Measurements from ENCODE around the gene CLTB.
A peak's percentile ranks its signal among the peaks of the same experiment; 100 is the strongest.

The CLTB gene, protein sequence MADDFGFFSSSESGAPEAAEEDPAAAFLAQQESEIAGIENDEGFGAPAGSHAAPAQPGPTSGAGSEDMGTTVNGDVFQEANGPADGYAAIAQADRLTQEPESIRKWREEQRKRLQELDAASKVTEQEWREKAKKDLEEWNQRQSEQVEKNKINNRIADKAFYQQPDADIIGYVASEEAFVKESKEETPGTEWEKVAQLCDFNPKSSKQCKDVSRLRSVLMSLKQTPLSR

DNA sequence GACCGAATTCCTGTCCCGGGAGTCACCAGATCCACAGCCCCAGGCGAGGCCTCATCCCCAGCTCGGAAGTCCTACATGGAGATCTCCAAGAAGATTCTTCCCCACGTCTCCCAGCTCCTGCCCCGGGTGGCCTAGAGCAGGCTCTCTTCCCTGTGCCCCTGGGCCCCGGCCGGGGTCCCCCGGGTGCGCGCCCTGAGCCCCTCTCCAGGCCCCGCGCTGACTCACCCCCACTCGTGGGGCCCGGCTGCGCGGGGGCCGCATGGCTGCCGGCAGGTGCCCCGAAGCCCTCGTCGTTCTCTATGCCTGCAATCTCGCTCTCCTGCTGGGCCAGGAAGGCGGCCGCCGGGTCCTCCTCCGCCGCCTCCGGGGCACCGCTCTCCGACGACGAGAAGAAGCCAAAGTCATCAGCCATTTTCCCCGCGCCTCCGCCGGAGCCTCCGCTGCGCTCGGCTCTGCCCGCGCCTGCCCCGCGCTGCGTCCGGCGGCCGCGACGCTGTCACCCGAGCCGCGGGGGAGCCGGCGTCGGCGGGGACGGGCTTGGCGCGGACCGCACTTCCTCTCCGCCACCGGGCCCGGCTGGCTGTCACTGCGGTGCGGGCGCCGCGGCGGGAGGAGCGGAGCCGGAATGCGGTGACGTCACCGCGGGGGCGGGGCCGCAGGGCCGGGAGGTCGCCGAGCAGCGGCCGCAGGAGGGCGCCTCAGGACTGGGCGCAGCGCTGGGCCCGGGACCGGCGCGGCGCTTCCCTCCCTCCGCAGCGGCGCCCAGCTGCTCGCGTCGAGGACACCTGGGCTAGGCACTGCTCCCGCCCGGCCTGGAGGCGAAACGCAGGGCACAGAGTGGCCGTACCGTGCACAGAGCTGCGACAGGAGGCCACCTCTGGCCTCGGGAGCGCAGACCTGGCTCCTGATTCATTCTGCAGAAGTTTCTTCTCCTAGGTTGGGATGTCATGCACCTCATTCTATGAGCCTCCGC lies at the start of gene CLTB:
Gene CLTB, minus strand, starts transcription at position 588 of the 973 bp plus-strand sequence. Its CDS starts 176 bp downstream, at position 412.
- Mint-ChIP-seq H3K4me3 (peak within 1 kb of the TSS; percentile 77), H3K27me3 (ENCODE audit: low read depth, poor library complexity) (peaks cover 26% of the 10 kb centered on the region), H3K27ac (peak within 1 kb of the TSS; percentile 36), H3K36me3 (ENCODE audit: low read depth) (no peaks in the 10 kb centered on the region), H3K9me3 (peaks cover 13% of the 10 kb centered on the region), H3K4me1 (peaks cover 5% of the 10 kb centered on the region)
- DNase-seq: peak; percentile 98
- TF ChIP-seq, protein P1, sequence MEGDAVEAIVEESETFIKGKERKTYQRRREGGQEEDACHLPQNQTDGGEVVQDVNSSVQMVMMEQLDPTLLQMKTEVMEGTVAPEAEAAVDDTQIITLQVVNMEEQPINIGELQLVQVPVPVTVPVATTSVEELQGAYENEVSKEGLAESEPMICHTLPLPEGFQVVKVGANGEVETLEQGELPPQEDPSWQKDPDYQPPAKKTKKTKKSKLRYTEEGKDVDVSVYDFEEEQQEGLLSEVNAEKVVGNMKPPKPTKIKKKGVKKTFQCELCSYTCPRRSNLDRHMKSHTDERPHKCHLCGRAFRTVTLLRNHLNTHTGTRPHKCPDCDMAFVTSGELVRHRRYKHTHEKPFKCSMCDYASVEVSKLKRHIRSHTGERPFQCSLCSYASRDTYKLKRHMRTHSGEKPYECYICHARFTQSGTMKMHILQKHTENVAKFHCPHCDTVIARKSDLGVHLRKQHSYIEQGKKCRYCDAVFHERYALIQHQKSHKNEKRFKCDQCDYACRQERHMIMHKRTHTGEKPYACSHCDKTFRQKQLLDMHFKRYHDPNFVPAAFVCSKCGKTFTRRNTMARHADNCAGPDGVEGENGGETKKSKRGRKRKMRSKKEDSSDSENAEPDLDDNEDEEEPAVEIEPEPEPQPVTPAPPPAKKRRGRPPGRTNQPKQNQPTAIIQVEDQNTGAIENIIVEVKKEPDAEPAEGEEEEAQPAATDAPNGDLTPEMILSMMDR (IDR thresholded peaks at IDR 0.05): peak; percentile 35

DNA sequence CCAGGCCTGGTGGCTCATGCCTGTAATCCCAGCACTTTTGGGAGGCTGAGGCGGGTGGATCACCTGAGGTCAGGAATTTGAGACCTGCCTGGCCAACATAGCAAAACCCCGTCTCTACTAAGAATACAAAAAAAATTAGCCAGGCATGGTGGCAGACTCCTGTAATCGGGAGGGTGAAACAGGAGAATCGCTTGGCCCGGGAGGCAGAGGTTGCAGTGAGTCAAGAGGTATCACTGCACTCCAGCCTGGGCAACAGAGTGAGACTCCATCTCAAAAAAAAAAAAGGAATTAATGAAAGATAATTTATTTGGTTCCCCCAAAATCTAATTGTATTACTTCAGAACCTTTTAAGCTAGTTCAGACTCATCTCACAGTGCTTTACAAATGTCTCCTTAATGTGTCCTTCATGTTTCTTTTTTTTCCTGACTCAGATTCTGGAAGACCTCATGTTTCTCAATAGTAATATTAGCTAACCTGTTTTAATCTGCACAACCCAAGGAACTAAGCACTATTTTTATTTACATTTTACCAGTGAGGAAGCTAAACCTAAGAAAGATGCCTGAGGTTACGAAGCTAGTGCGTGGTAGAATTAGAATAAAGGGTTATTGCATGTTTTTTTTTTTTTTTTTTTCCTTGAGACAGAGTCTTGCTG lies 46.9 kb upstream of the CLTB start:
- H3K27ac Mint-ChIP-seq: peak overlapping the region; percentile 79
- H3K9me3 Mint-ChIP-seq: peaks cover 13% of the 10 kb centered on the region
- H3K4me1 Mint-ChIP-seq: peaks cover 20% of the 10 kb centered on the region

DNA sequence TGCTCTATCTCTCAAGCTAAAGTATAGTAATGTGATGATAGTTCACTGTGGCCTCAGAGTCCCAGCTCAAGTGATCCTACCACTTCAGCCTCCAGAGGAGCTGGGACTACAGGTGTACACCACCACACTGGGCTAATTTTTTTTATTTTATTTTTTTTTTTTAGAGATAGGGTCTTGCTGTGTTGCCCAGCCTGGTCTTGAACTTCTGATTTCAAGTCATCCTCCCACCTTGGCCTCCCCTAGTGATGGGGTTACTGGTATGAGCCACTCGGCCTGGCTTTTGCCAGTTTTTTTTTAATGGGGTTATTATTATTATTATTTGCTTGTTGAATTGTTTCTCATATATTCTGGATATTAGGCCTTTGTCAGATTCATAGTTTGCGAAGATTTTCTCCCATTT lies 45.0 kb upstream of the CLTB start:
- no peak overlapping the region for H3K27ac Mint-ChIP-seq
- H3K9me3 Mint-ChIP-seq: peaks cover 13% of the 10 kb centered on the region
- H3K27me3 Mint-ChIP-seq (ENCODE audit: low read depth, poor library complexity): peaks cover 3% of the 10 kb centered on the region
- TF ChIP-seq, protein P1 (IDR thresholded peaks at IDR 0.05): no peak
- peaks cover 54% of the 10 kb centered on the region for H3K36me3 Mint-ChIP-seq (ENCODE audit: low read depth)
- H3K4me3 Mint-ChIP-seq: no peak overlapping the region
- no peak for DNase-seq
- H3K4me1 Mint-ChIP-seq: peaks cover 14% of the 10 kb centered on the region

More for the DNA sequence above, 46.9 kb upstream of the CLTB start:
- Mint-ChIP-seq H3K27me3 (ENCODE audit: low read depth, poor library complexity) (peaks cover 3% of the 10 kb centered on the region), H3K36me3 (ENCODE audit: low read depth) (peaks cover 56% of the 10 kb centered on the region), H3K4me3 (no peak overlapping the region)
- no peak for DNase-seq
- TF ChIP-seq, protein P1 (IDR thresholded peaks at IDR 0.05): no peak

DNA sequence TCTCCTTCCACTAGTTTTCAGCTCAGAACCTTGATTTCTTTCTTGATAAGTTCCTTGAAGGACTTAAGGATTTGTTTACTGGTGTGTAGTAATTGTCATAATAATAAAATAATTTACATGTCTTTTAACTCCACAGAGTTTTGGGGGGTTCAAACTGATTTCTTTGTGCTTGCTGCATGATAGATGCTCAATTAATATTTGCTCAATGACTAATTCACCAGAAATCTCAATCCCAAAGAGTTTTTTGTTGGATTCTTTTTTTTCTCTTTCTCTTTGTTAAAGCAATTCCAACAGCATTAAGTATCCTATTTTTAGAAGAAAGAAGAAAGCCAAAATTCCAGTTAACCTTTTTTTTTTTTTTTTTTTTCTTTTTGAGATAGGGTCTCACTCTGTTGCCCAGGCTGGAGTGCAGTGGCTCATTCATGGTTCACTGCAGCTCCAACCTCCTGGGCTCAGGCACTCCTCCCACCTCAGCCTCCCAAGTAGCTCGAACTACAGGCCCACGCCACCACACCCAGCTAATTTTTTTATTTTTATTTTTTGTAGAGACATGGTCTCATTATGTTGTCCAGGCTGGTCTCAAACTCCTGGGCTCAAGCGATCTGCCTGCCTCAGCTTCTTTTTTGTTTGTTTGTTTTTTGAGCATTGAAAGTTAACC lies 42.7 kb upstream of the CLTB start:
- Mint-ChIP-seq H3K27me3 (ENCODE audit: low read depth, poor library complexity) (no peaks in the 10 kb centered on the region), H3K36me3 (ENCODE audit: low read depth) (peaks cover 56% of the 10 kb centered on the region), H3K4me1 (peaks cover 6% of the 10 kb centered on the region), H3K9me3 (peaks cover 13% of the 10 kb centered on the region), H3K27ac (peak overlapping the region; percentile 51), H3K4me3 (no peak overlapping the region)
- TF ChIP-seq, protein P1 (IDR thresholded peaks at IDR 0.05): no peak
- DNase-seq: no peak

DNA sequence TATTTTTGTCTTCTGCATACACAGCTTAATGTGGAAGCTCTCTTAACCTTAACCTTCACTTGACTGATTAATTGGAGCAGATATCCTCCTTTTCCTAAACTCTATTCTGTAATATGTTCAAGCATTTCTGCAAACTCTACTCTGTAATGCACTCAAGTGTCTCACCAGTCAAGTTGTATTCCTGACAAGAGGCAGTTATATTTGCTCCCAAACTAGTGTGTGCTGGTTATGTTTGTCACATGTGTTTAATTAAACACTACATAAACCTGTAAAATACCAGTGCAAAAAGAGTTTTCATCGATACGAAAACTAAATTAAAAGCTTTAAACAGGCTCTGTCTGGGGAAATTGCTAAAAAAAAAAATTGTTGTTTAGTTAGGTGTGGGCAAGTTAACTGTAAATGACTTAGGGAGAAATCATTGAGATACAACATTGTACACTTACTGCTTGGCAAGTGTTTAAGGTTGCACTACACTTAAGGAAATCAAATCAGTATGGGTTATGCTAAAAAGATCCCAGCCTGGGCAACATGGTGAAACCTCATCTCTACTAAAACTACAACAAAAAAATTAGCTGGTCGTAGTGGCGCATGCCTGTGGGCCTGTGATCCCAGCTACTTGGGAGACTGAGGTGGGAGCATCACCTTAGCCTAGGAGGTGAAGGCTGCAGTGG lies 38.5 kb upstream of the CLTB start:
- H3K9me3 Mint-ChIP-seq: peaks cover 5% of the 10 kb centered on the region
- no peak overlapping the region for H3K27ac Mint-ChIP-seq
- peaks cover 50% of the 10 kb centered on the region for H3K36me3 Mint-ChIP-seq (ENCODE audit: low read depth)
- DNase-seq: no peak
- peaks cover 5% of the 10 kb centered on the region for H3K4me1 Mint-ChIP-seq
- H3K4me3 Mint-ChIP-seq: no peak overlapping the region
- H3K27me3 Mint-ChIP-seq (ENCODE audit: low read depth, poor library complexity): no peaks in the 10 kb centered on the region
- TF ChIP-seq, protein P1 (IDR thresholded peaks at IDR 0.05): no peak

All from nephron progenitor cell (in vitro differentiated cells).